MCF 10A (cell line): ENCODE data around the gene XCL1. TPM values are rescaled to one million over a fixed set of nuclear protein-coding genes. Genes with fewer than 3 reads are reported as not detected.

Experiments used
- BruUV-seq: library from RNA; stranded (reverse); fragments of 400-500 nt; replicated peaks from 2 replicates; lab custom pipeline; 2021; lab: Mats Ljungman, UMichigan
- CTCF ChIA-PET: fragments of 300-600 bp; sonication (Branson Sonifier 250); formaldehyde crosslinking; extraction: SDS; loops from one replicate; lab custom pipeline; 2021; ENCODE audit warnings: antibody characterized with exemption, inconsistent platforms; lab: Yijun Ruan, JAX
- POLR2A ChIA-PET: fragments of 300-600, 350-650 bp; sonication (Branson Sonifier 250); formaldehyde crosslinking; extraction: SDS; loops from one replicate; lab custom pipeline; 2020; ENCODE audit warnings: antibody characterized with exemption, inconsistent platforms; lab: Yijun Ruan, JAX
- DNase-seq: peaks from one replicate; pipeline ENCODE4 v3.0.0-alpha.2; 2018; ENCODE audit not compliant: unreplicated experiment
- H3K27ac Mint-ChIP-seq: one replicate; pipeline ENCODE4 v1.8.0; 2022; ENCODE audit warnings: mild to moderate bottlenecking, low read depth, mixed read lengths; ENCODE audit not compliant: unreplicated experiment
- H3K27me3 Mint-ChIP-seq: one replicate; pipeline ENCODE4 v1.8.0; 2022; ENCODE audit warnings: mixed read lengths; ENCODE audit not compliant: insufficient read depth, unreplicated experiment
- H3K36me3 Mint-ChIP-seq: one replicate; pipeline ENCODE4 v1.8.0; 2022; ENCODE audit warnings: mild to moderate bottlenecking, moderate library complexity, mixed read lengths; ENCODE audit not compliant: insufficient read depth, unreplicated experiment
- H3K4me1 Mint-ChIP-seq: one replicate; pipeline ENCODE4 v1.8.0; 2022; ENCODE audit warnings: mixed read lengths; ENCODE audit not compliant: insufficient read depth, unreplicated experiment
- H3K4me3 Mint-ChIP-seq: one replicate; pipeline ENCODE4 v1.8.0; 2022; ENCODE audit warnings: mild to moderate bottlenecking, moderate library complexity, mixed read lengths; ENCODE audit not compliant: unreplicated experiment
- H3K9me3 Mint-ChIP-seq: one replicate; pipeline ENCODE4 v1.8.0; 2022; ENCODE audit warnings: mixed read lengths; ENCODE audit not compliant: unreplicated experiment
- intact Hi-C: fragments of 100-400 bp; cut with micrococcal nuclease; formaldehyde crosslinking; loops from 2 replicates; pipeline ENCODE4 v1.14.1; 2022
- total RNA-seq: library from RNA; stranded (reverse); gene quantifications from 2 replicates; pipeline ENCODE4 v1.2.3, GENCODE V29; 2022
- TF ChIP-seq, protein P1 (sequence below): fragments of 200-600 bp; IDR thresholded peaks from one replicate; pipeline ENCODE4 v1.8.0; 2022; ENCODE audit warnings: antibody characterized with exemption, mild to moderate bottlenecking; ENCODE audit not compliant: unreplicated experiment

Gene XCL1
- total RNA-seq, 1 experiment from 2014 or later: not detected

DNA sequence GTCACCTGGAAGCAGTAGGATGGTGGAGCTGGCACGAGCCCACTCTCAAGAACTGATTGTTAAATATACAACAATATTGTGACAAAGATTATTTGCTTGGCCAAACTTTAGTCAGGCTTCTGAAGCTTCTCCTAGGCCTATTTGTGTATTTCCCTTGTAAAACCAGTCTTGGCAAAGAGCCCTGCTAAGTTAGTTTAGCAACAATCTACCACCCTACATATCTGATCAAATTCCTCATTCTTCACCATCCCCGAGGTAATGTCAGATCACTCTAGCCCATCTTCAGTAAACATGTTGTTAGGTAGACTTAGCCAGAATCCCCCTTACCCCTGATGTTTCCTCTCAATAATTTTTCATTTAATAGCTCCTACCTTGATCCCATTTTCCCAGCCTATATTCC, 39.6 kb downstream of the XCL1 start:
- BruUV-seq: no TSS peak
- POLR2A ChIA-PET: interaction anchor here (0.6 kb wide), 1 partner anchor 12 kb away, joined by 3 read pairs; no protein-coding TSS in a partner anchor
- H3K27ac Mint-ChIP-seq: no peak overlapping the region
- intact Hi-C loops: no loop called here
- CTCF ChIA-PET: interaction anchor here (0.6 to 5.0 kb wide), 5 partner anchors 8 to 732 kb away, joined by 3 to 60 read pairs (median 5); no protein-coding TSS in a partner anchor
- no peak for DNase-seq
- H3K27me3 Mint-ChIP-seq: no peaks in the 10 kb centered on the region
- no peaks in the 10 kb centered on the region for H3K9me3 Mint-ChIP-seq
- TF ChIP-seq, protein P1, sequence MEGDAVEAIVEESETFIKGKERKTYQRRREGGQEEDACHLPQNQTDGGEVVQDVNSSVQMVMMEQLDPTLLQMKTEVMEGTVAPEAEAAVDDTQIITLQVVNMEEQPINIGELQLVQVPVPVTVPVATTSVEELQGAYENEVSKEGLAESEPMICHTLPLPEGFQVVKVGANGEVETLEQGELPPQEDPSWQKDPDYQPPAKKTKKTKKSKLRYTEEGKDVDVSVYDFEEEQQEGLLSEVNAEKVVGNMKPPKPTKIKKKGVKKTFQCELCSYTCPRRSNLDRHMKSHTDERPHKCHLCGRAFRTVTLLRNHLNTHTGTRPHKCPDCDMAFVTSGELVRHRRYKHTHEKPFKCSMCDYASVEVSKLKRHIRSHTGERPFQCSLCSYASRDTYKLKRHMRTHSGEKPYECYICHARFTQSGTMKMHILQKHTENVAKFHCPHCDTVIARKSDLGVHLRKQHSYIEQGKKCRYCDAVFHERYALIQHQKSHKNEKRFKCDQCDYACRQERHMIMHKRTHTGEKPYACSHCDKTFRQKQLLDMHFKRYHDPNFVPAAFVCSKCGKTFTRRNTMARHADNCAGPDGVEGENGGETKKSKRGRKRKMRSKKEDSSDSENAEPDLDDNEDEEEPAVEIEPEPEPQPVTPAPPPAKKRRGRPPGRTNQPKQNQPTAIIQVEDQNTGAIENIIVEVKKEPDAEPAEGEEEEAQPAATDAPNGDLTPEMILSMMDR: no peak
- H3K36me3 Mint-ChIP-seq: no peaks in the 10 kb centered on the region
- no peak overlapping the region for H3K4me3 Mint-ChIP-seq
- H3K4me1 Mint-ChIP-seq: no peaks in the 10 kb centered on the region

DNA sequence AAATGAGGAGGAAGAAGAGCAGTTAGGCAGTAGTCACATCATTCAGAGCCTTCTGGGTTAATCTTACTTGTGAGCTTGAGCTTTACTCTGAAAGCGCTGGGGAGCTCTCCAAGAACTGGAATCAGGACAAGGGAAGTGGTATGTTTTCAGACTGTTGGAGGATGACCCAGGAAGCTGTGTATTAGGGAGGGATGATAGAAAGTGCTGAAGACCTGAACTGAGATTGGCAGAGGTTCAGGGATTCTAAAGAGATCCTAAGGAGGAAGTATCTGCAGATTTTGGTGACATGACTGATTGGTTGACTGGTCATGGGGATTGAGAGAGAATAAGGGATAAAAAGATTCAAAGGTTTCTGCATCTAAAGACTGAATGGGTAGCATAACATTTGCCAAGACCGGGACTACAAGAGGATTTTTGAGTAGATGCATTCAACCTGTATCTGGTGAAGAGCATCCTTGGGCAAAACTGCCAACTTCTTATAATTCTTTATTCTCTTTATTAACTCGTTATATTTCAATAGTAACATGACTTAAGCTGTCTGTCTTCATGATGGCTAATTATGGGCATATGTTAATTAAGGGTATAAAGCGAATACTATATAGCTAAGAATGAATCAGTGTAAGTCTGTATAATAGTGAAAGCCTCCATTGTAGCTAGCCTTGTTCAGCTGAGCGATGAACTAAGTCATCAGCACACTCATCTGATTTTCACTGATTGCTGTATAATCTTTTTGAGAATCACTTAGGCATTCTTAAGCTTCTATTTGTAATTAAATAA, 41.8 kb downstream of the XCL1 start:
- BruUV-seq: no TSS peak
- ChIA-PET POLR2A (interaction anchor here (0.8 to 1.0 kb wide), 2 partner anchors 19 to 495 kb away, joined by 3 read pairs; no protein-coding TSS in a partner anchor), CTCF (interaction anchor here (0.6 to 2.5 kb wide), 5 partner anchors 13 to 948 kb away, joined by 3 to 23 read pairs (median 5); no protein-coding TSS in a partner anchor)
- Mint-ChIP-seq H3K36me3 (no peaks in the 10 kb centered on the region), H3K4me3 (no peak overlapping the region), H3K27me3 (no peaks in the 10 kb centered on the region), H3K9me3 (no peaks in the 10 kb centered on the region), H3K27ac (no peak overlapping the region), H3K4me1 (peaks cover 5% of the 10 kb centered on the region)
- TF ChIP-seq, protein P1: no peak
- no peak for DNase-seq
- intact Hi-C loops: no loop called here

- Mint-ChIP-seq H3K27ac (no peak overlapping the region), H3K4me1 (peaks cover 7% of the 10 kb centered on the region), H3K27me3 (no peaks in the 10 kb centered on the region), H3K4me3 (no peak overlapping the region), H3K36me3 (no peaks in the 10 kb centered on the region), H3K9me3 (no peaks in the 10 kb centered on the region)
- ChIA-PET CTCF (interaction anchor here (1.0 to 2.5 kb wide), 3 partner anchors 14 to 17 kb away, joined by 4 to 23 read pairs (median 5); no protein-coding TSS in a partner anchor), POLR2A (interaction anchor here (0.8 to 1.0 kb wide), 2 partner anchors 18 to 494 kb away, joined by 3 read pairs; no protein-coding TSS in a partner anchor)
- BruUV-seq: no TSS peak
- DNase-seq: no peak
- TF ChIP-seq, protein P1: no peak
- intact Hi-C loops: no loop called here
Observed at GRCh38 chr1:168618886-168619285, 42.5 kb downstream of the XCL1 start.

DNA sequence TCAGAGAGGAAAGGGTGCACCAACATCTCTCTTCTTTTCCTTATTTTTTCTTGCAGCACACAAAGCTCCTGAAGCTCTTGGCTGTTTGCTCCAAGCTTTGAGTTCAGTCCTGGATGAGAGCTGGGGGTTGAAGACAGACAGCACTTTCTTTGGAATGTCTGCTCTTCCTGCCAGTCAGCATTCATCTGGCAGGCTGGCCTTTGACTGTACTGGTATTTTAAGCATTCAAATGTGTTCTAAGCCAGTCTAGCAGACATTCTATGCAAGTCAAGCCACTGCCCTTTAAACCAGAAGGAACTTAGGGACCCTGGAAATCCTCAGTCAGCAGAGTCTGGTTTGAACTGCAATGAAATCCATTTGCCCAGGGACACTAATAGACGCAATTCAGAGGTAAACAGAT, 45.0 kb downstream of the XCL1 start:
- TF ChIP-seq, protein P1: no peak
- no TSS peak for BruUV-seq
- Mint-ChIP-seq H3K4me1 (peaks cover 7% of the 10 kb centered on the region), H3K27me3 (no peaks in the 10 kb centered on the region), H3K36me3 (no peaks in the 10 kb centered on the region), H3K4me3 (no peak overlapping the region), H3K9me3 (no peaks in the 10 kb centered on the region), H3K27ac (no peak overlapping the region)
- intact Hi-C loops: no loop called here
- POLR2A ChIA-PET: interaction anchor here (4.5 kb wide), 1 partner anchor 16 kb away, joined by 18 read pairs; no protein-coding TSS in a partner anchor
- no peak for DNase-seq
- CTCF ChIA-PET: interaction anchor here (0.6 to 6.0 kb wide), 5 partner anchors 12 to 279 kb away, joined by 3 to 61 read pairs (median 3); no protein-coding TSS in a partner anchor
